Effector CD4-positive, alpha-beta T cell (primary cell): Measurements from ENCODE around the gene CFAP100.

Experiments used
- DNase-seq: peaks from one replicate; pipeline ENCODE4 v3.0.0-alpha.2; 2020

Gene CFAP100

DNA sequence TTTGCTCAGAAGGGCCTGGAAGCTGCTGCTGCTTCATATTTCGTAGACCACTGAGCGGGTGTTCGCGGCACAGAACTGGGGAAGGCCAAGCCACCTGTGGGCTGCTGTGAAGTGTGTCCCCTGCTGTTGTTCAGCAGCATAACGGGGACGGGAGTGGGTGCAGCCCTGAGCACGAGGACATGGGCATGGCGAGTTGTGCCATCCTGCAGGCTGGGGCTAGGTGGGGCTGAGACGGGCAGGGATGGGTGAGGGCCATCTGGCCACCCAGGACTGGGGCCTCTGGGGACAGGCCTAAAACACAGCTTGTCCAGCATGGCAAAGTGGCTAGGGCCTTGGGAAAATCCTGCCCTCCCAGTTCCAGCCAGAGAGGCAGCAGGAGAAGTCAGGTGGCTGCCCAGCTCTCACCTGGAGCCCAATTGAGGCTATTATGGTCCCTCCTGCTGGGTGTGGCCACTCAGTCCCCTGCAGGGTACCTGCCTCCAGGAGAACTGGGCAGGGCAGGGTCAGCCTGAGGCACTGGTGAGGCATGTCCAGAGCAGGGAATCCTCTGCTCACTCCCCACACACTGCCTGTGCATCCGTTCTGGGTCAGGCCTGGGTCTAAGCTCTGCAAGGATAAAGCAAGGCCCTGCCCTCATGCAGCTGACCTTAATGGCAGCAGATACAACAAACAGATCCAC lies 29.5 kb downstream of the CFAP100 start:
- DNase-seq: no peak

GRCh38 chr3:126424751-126425150 lies 30.0 kb downstream of the CFAP100 start:
- no peak for DNase-seq

DNA sequence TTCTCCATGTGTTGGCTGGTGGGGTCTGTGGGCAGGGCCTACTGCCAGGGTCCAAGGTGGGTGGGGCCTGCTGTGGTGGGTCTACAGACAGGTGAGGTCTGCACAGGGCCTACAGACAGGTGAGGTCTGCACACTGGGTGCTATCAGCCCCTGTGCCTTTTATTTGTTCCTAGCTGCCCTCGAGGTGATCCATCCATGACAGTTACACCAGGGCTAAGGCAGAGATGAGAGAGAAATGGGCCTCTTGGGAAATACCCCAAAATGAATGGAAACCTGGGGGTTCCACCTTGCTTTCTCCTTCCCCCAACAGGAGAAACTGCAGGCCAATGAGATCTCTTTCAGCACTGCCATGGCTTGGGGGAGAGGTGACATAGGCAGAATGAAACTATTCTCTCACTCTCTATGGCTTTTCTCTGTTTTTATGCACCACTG lies 36.4 kb downstream of the CFAP100 start:
- no peak for DNase-seq

DNA sequence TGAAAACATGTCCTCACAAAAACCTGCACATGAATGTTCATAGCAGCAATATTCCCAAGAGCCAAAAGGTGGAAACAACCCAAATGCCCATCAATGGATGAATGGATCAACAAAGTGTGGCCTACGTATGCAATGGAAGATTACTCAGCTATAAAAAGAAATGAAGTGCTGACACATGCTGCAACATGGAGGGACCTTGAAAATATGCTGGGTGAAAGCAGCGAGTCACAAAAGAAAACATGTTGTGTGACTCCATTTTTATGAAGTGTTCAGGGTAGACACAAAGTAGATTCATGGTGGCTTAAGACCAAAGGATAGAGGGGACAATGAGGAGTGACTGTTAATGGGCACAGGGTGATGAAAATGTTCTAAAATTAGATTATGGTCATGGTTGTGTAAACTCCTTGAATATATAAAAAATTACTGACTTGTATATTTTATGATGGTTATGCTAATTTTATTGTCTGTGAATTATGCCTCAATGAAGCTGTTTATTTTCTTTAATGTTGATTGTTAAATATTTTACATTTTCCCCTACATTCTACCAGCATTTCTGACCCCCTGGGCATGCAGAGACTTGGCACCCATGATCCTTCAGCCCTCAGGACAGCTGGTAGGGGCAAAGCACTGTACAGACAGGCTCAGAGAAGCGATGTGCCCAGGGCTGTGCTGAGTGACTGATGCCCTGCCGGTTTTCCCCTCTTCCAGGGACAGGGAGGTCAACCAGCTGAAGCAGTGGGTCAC lies 37.8 kb downstream of the CFAP100 start:
- DNase-seq: no peak

GRCh38 chr3:126433105-126433430 lies 38.4 kb downstream of the CFAP100 start:
- DNase-seq: no peak

DNA sequence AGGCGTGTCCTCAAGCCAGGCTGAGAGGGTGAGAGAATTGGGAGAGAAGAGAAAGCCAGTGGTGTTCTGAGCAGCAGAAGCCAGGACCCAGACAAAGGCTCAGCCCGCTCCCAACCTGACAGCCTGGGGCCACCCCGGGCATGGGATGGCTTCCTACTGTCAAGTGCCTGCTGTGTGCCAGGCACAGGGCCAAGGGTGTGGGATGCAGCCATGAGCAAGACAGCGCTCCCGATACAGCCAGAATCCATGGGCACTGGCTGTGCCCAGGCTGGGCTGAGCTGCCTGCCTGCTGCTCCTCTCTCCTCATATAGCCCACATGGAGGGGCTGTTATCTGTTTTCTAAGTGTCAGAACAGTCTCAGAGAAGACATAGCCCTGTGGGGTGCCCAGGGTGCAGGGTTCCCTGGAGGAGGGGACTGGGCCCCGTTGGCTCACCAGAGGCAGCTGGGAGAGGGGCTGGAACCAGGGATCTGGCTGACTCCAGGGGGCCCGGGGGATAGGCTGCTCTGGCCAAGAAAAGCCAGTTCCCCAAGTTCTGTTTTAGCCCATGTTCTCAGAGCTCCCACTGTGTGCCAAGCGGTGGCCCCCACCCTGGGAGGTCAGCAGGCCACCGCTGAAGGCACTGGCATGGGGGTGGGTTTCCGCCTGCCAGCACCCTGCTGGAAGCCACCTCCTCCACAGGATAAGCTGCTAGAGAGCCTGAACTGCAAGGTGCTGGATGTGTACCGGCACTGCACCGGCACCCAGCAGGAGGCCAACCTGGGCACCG lies 39.0 kb downstream of the CFAP100 start:
- DNase-seq: no peak

DNA sequence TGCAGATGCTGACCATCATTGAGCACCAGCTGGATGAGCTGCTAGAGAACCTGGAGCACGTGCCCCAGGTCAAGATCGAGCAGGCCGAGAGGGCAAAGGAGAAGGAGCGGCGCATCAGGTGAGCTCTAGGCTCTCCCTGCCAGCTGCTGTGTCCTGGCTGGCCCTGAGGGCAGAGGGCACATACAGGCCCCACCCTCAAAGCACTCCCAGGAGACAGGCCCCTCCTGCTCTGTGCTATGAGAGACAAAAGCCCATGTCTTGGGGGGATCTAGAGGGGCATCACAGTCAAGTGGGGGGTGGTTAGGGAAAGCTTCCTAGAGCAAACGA lies 39.5 kb downstream of the CFAP100 start:
- DNase-seq: no peak

DNA sequence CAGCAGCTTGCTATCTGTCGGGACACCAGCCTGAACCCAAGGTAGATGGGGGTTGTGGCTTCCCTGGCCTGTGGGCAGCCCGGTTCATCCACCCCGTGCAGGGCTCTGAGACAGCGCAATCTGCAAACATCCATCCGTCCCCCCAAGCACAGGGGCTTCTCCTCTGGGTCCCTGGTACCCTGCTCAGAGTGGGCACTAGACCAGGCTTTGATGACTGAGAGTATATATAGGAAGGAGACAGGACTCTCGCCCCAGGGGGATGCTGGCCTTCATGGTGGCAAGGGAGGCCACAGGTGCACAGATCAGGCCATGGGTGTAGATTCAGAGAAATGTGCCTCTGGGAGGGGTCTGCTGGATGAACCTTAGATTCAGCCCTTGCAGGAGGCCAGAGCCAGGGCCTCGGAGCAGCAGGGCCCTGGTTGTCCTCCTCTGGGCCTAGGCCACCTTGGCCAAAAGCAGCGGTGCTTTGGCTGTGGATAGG lies 40.3 kb downstream of the CFAP100 start:
- DNase-seq: no peak

GRCh38 chr3:126435456-126436315 lies 41.0 kb downstream of the CFAP100 start:
- no peak for DNase-seq

- DNase-seq: no peak
Observed at GRCh38 chr3:126436826-126437717, 42.4 kb downstream of the CFAP100 start.

- no peak for DNase-seq
Observed at GRCh38 chr3:126438186-126438585, 43.5 kb downstream of the CFAP100 start.

GRCh38 chr3:126438746-126439145 lies 44.0 kb downstream of the CFAP100 start:
- DNase-seq: no peak

DNA sequence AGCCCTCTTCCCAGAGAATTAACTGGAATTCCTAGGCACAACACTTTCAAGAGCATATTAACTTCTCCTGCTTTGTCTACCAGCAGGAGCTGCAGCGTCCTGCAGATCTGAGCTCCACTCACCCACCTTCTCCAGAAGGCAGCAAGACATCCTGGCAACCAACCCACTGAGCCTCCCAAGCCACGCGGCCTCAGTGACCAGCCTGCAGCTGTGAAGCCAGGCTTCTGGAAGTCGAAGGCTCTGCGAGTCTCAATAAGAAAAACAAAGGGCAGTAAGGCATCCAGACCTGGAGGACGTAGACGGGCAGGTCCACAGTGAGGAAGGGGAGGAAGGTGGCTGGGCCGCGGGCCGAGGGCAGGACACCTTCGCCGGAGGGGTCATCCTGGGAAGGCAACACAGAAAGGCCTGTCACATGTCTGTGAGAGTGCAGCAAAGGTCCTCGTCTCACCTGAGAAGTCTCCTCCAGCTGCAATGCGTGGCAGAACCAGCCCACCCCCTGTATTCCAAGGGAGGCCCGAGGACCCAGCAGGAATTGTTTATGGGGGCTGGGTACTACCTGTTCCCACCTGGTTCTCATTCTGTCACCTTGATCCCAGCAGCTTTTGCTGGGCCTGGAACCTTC lies 44.7 kb downstream of the CFAP100 start:
- no peak for DNase-seq

- no peak for DNase-seq
Observed at GRCh38 chr3:126439968-126440708, 45.4 kb downstream of the CFAP100 start.

GRCh38 chr3:126440709-126440995 lies 45.9 kb downstream of the CFAP100 start:
- no peak for DNase-seq

DNA sequence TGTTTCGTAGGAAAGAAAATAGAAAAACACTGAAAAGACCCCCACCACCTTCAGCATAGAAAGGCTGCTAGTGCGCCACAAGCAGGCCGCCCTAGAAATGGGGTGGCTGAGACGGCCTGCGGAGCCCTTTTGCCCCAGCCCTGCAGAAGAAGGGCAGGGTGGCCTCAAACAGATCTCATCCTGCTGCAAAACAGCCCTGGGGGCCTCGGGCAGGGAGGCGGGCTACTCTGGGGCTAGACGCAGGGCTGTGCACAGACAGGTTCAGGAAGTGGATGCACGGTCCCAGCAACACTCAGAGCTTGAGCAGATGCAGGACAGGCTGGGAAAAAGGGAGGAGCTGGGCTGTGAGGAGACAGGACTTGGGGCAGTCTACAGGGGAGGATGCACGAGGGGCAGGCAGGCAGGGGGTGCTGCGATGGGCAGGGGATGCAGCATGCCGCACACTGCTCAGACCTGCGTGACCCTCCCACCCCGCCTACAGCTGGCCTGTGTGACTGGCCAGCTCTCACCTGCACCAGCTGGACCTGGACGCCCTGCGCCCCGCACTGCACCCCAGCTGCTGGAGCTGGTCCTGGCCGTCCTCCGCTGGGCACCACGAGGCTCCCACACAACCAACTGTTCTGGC lies 46.7 kb downstream of the CFAP100 start:
- DNase-seq: no peak

GRCh38 chr3:126442094-126442855 lies 47.6 kb downstream of the CFAP100 start:
- DNase-seq: no peak

GRCh38 chr3:126442856-126443242 lies 48.1 kb downstream of the CFAP100 start:
- DNase-seq: no peak

- DNase-seq: no peak
Observed at GRCh38 chr3:126445506-126445905, 50.8 kb downstream of the CFAP100 start.

DNA sequence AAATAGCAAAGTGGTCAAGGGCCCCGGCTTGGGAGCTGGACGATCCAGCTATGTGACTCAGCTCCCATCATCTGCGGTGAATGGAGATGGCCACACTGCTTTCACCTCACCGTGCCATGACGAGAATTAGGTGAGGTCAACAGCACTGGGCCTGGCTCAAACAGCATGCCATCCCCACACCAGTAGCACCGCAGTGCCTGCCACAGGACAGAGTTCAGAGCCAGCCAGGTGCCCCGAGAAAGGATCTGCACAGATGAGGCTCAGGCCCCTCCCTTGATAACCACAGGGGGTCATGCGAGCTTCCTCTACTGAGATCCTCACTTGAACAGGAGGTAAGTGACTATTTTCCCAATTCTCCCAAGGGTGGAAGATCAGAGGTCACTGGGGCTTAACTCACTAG lies 51.6 kb downstream of the CFAP100 start:
- no peak for DNase-seq
